ENCODE measurements around the gene MYADM.

Gene MYADM

GRCh38 chr19:53915000-53915399, 47.3 kb downstream of the MYADM start:
- no peak for DNase-seq (ENCODE audit: low read depth in 2 of 2)

- DNase-seq (ENCODE audit: low read depth in 2 of 2), result no peak
Measured at GRCh38 chr19:53916004-53916403, 48.3 kb downstream of the MYADM start.

- no peak for DNase-seq (ENCODE audit: low read depth in 2 of 2)
Measured at GRCh38 chr19:53917356-53917755, 49.7 kb downstream of the MYADM start.

Measured in stimulated activated CD8-positive, alpha-beta memory T cell treated with anti-CD3 and anti-CD28 coated beads, Interleukin-2, amount 100 ng/mL, for 48 hours (primary cell).